ENCODE measurements around the gene RBKS. TPM values are rescaled to one million over a fixed set of nuclear protein-coding genes. Genes with fewer than 3 reads are reported as not detected.
A peak's percentile ranks its signal among the peaks of the same experiment; 100 is the strongest.

The RBKS gene
- total and polyA plus RNA-seq, 5 donors from 2014 or later, result 3.7 to 25.3 (median 4.0) TPM

- Mint-ChIP-seq H3K36me3 (peaks cover 5% of the 10 kb centered on the region), H3K4me3 (no peak overlapping the region), H3K27me3 (no peaks in the 10 kb centered on the region), H3K27ac (no peak overlapping the region), H3K4me1 (peaks cover 0 to 4% (median 0%) of the 10 kb centered on the region in 4 donors), H3K9me3 (peaks cover 0 to 11% (median 0%) of the 10 kb centered on the region in 7 donors)
- ATAC-seq (ENCODE audit: low read depth in 2 of 2) (no peak), DNase-seq (no peak)
- Histone ChIP-seq H3K27ac (ENCODE audit: insufficient read depth, low read length, poor library complexity, severe bottlenecking) (no peak overlapping the region), H3K9me3 (ENCODE audit: control insufficient read depth in 2 of 2, low read length in 2 of 2) (peaks cover 2 to 6% of the 10 kb centered on the region in 2 experiments), H3K27me3 (ENCODE audit: control insufficient read depth, insufficient read depth, low read length) (no peaks in the 10 kb centered on the region), H3K4me1 (ENCODE audit: control insufficient read depth, insufficient read depth, low read length, poor library complexity, severe bottlenecking) (no peaks in the 10 kb centered on the region), H3K36me3 (ENCODE audit: control insufficient read depth, insufficient read depth, low read length) (no peaks in the 10 kb centered on the region), H3K4me3 (ENCODE audit: low read depth, low read length) (no peak overlapping the region)
These were observed 33.2 kb downstream of the RBKS start for GRCh38 chr2:27856956-27857355.

DNA sequence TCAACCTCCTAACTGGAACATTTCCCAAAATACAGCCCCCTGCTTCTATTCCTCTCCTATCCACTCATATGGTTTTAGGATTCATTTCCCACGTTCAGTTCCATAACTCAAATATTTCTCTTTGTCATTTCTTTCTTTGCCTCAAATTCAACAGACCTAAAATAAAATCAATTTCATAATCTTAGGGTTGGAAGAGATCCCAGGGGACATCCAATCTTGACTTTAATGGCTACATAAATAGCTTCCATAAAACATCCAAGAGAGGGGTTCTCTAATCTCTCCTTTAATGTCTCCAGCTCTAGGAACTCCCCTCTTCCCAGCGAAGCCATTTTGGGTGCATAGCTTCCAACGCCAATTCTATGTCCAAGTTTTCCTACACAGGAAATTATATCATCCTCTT lies 33.8 kb downstream of the RBKS start:
- Mint-ChIP-seq H3K27ac (no peak overlapping the region), H3K9me3 (peaks cover 0 to 11% (median 0%) of the 10 kb centered on the region in 7 donors)

DNA sequence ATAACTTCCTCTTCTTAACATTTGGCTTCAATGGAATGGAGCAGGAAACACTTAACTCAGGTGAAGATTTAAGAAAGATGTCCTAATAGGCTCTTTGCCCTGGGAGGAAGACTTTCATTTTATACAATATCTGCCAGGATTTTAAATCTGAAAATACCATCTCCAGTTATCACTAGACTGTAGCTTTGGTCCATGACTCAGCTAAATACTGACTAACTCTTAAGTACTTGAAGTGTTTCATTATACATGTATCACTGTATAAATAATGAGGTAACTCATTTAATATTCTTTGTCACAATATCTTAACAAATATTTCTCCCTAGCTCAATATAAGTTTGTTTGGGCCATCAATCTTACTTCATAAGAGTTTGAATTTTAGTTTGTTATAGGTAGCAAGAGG lies 34.7 kb downstream of the RBKS start:
- H3K9me3 ChIP-seq (ENCODE audit: control insufficient read depth in 2 of 2, low read length in 2 of 2), result peaks cover 2 to 6% of the 10 kb centered on the region in 2 experiments
- no peaks in the 10 kb centered on the region for H3K36me3 ChIP-seq (ENCODE audit: control insufficient read depth, insufficient read depth, low read length)
- Mint-ChIP-seq H3K27me3 (no peaks in the 10 kb centered on the region), H3K9me3 (peaks cover 0 to 11% (median 0%) of the 10 kb centered on the region in 7 donors), H3K36me3 (peaks cover 5% of the 10 kb centered on the region), H3K4me1 (peaks cover 0 to 4% (median under 1%) of the 10 kb centered on the region in 4 donors), H3K27ac (no peak overlapping the region), H3K4me3 (no peak overlapping the region)
- DNase-seq (peak in 1 of 3 donors; percentile 20), ATAC-seq (ENCODE audit: low read depth in 2 of 2) (no peak)
- H3K4me3 ChIP-seq (ENCODE audit: low read depth, low read length), result no peak overlapping the region
- H3K27me3 ChIP-seq (ENCODE audit: control insufficient read depth, insufficient read depth, low read length), result no peaks in the 10 kb centered on the region
- no peak overlapping the region for H3K27ac ChIP-seq (ENCODE audit: insufficient read depth, low read length, poor library complexity, severe bottlenecking)
- no peaks in the 10 kb centered on the region for H3K4me1 ChIP-seq (ENCODE audit: control insufficient read depth, insufficient read depth, low read length, poor library complexity, severe bottlenecking)

More for the DNA sequence above, 33.8 kb downstream of the RBKS start:
- peaks cover 5% of the 10 kb centered on the region for H3K36me3 Mint-ChIP-seq
- peaks cover 0 to 4% (median 0%) of the 10 kb centered on the region in 4 donors for H3K4me1 Mint-ChIP-seq
- Histone ChIP-seq H3K9me3 (ENCODE audit: control insufficient read depth in 2 of 2, low read length in 2 of 2) (peaks cover 2 to 6% of the 10 kb centered on the region in 2 experiments), H3K36me3 (ENCODE audit: control insufficient read depth, insufficient read depth, low read length) (no peaks in the 10 kb centered on the region), H3K4me1 (ENCODE audit: control insufficient read depth, insufficient read depth, low read length, poor library complexity, severe bottlenecking) (no peaks in the 10 kb centered on the region), H3K27ac (ENCODE audit: insufficient read depth, low read length, poor library complexity, severe bottlenecking) (no peak overlapping the region), H3K27me3 (ENCODE audit: control insufficient read depth, insufficient read depth, low read length) (no peaks in the 10 kb centered on the region), H3K4me3 (ENCODE audit: low read depth, low read length) (no peak overlapping the region)
- no peaks in the 10 kb centered on the region for H3K27me3 Mint-ChIP-seq
- H3K4me3 Mint-ChIP-seq, result no peak overlapping the region
- ATAC-seq (ENCODE audit: low read depth in 2 of 2) (no peak), DNase-seq (no peak)

DNA sequence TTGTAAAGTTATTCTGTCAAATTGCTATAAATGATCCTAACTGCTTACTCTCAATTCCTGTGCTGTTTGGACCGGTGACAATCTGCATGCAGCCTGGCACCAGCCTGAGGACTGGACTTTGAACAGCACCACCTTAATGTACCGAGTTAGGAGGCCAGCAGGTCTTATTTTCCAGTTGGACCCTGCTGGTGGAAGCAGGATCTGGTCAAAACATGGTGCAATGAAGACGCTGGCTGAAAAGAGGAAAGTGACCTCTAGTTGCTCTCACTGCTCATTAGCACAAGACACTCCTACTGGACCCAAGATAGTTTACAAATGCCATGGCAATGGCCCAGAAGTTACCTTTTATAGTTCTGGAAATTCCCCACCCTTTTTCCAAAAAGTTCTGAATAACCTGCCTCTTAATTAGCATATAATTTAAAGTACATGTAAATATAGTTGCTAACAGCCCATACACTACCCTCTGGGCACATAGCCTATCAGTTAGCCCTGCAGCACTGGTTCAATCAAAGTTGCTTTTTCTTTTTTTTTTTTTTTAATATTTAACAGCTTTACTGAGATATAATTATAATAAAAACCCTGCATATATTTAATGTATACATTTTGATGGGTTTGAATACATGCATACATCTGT lies 35.8 kb downstream of the RBKS start:
- H3K4me3 ChIP-seq (ENCODE audit: low read depth, low read length), result no peak overlapping the region
- Mint-ChIP-seq H3K9me3 (peaks cover 0 to 11% (median 0%) of the 10 kb centered on the region in 7 donors), H3K4me1 (peaks cover 0 to 5% (median 0%) of the 10 kb centered on the region in 4 donors), H3K27me3 (no peaks in the 10 kb centered on the region), H3K4me3 (no peak overlapping the region), H3K27ac (no peak overlapping the region), H3K36me3 (peaks cover 5% of the 10 kb centered on the region)
- no peaks in the 10 kb centered on the region for H3K4me1 ChIP-seq (ENCODE audit: control insufficient read depth, insufficient read depth, low read length, poor library complexity, severe bottlenecking)
- no peak overlapping the region for H3K27ac ChIP-seq (ENCODE audit: insufficient read depth, low read length, poor library complexity, severe bottlenecking)
- H3K36me3 ChIP-seq (ENCODE audit: control insufficient read depth, insufficient read depth, low read length), result no peaks in the 10 kb centered on the region
- peaks cover 2 to 6% of the 10 kb centered on the region in 2 experiments for H3K9me3 ChIP-seq (ENCODE audit: control insufficient read depth in 2 of 2, low read length in 2 of 2)
- no peak for DNase-seq
- no peaks in the 10 kb centered on the region for H3K27me3 ChIP-seq (ENCODE audit: control insufficient read depth, insufficient read depth, low read length)
- ATAC-seq (ENCODE audit: low read depth in 2 of 2), result no peak

DNA sequence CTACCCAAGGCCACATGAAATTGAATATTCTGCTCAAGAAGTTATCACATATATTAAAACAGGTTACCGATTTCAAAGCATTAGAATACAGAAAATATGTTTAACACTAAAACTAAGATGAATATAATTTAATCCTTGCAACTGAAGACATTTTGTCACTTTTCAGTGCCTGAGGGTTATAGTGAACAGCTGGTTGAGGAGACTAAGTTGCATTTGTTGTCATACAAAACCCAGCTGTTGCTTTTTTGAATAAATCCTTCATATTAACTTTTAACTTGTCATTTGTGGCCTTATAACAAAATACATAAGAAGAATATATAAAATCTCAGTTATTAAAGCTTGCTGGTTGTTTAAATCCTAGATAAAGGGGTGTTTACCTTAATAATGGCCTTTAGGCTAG lies 37.5 kb downstream of the RBKS start:
- no peaks in the 10 kb centered on the region for H3K4me1 ChIP-seq (ENCODE audit: control insufficient read depth, insufficient read depth, low read length, poor library complexity, severe bottlenecking)
- DNase-seq (no peak), ATAC-seq (ENCODE audit: low read depth in 2 of 2) (no peak)
- no peak overlapping the region for H3K27ac ChIP-seq (ENCODE audit: insufficient read depth, low read length, poor library complexity, severe bottlenecking)
- Mint-ChIP-seq H3K9me3 (peaks cover 0 to 6% (median 0%) of the 10 kb centered on the region in 7 donors), H3K4me1 (peaks cover 0 to 5% (median 0%) of the 10 kb centered on the region in 4 donors), H3K4me3 (no peak overlapping the region), H3K36me3 (peaks cover 5% of the 10 kb centered on the region), H3K27ac (no peak overlapping the region), H3K27me3 (no peaks in the 10 kb centered on the region)
- H3K27me3 ChIP-seq (ENCODE audit: control insufficient read depth, insufficient read depth, low read length), result no peaks in the 10 kb centered on the region
- peaks cover 1% of the 10 kb centered on the region in 2 experiments for H3K9me3 ChIP-seq (ENCODE audit: control insufficient read depth in 2 of 2, low read length in 2 of 2)
- no peaks in the 10 kb centered on the region for H3K36me3 ChIP-seq (ENCODE audit: control insufficient read depth, insufficient read depth, low read length)
- no peak overlapping the region for H3K4me3 ChIP-seq (ENCODE audit: low read depth, low read length)

GRCh38 chr2:27849558-27850205 lies 40.5 kb downstream of the RBKS start:
- H3K27ac Mint-ChIP-seq, result peak overlapping the region in 1 of 3 donors; percentile 6
- H3K27me3 ChIP-seq (ENCODE audit: control insufficient read depth, insufficient read depth, low read length), result no peaks in the 10 kb centered on the region
- DNase-seq (no peak), ATAC-seq (ENCODE audit: low read depth in 2 of 2) (no peak)
- no peaks in the 10 kb centered on the region for H3K4me1 ChIP-seq (ENCODE audit: control insufficient read depth, insufficient read depth, low read length, poor library complexity, severe bottlenecking)
- H3K4me1 Mint-ChIP-seq, result peaks cover 0 to 5% (median 0%) of the 10 kb centered on the region in 4 donors
- H3K9me3 Mint-ChIP-seq, result no peaks in the 10 kb centered on the region
- no peak overlapping the region for H3K4me3 ChIP-seq (ENCODE audit: low read depth, low read length)
- no peaks in the 10 kb centered on the region for H3K36me3 Mint-ChIP-seq
- H3K27me3 Mint-ChIP-seq, result no peaks in the 10 kb centered on the region
- no peak overlapping the region for H3K4me3 Mint-ChIP-seq
- no peaks in the 10 kb centered on the region for H3K9me3 ChIP-seq (ENCODE audit: control insufficient read depth in 2 of 2, low read length in 2 of 2)
- H3K27ac ChIP-seq (ENCODE audit: insufficient read depth, low read length, poor library complexity, severe bottlenecking), result no peak overlapping the region
- H3K36me3 ChIP-seq (ENCODE audit: control insufficient read depth, insufficient read depth, low read length), result no peaks in the 10 kb centered on the region

- Histone ChIP-seq H3K9me3 (ENCODE audit: control insufficient read depth in 2 of 2, low read length in 2 of 2) (no peaks in the 10 kb centered on the region), H3K4me1 (ENCODE audit: control insufficient read depth, insufficient read depth, low read length, poor library complexity, severe bottlenecking) (no peaks in the 10 kb centered on the region), H3K27ac (ENCODE audit: insufficient read depth, low read length, poor library complexity, severe bottlenecking) (no peak overlapping the region), H3K4me3 (ENCODE audit: low read depth, low read length) (no peak overlapping the region), H3K36me3 (ENCODE audit: control insufficient read depth, insufficient read depth, low read length) (no peaks in the 10 kb centered on the region), H3K27me3 (ENCODE audit: control insufficient read depth, insufficient read depth, low read length) (no peaks in the 10 kb centered on the region)
- Mint-ChIP-seq H3K9me3 (no peaks in the 10 kb centered on the region), H3K36me3 (no peaks in the 10 kb centered on the region), H3K4me1 (peaks cover 0 to 5% (median 0%) of the 10 kb centered on the region in 4 donors), H3K27ac (no peak overlapping the region), H3K27me3 (no peaks in the 10 kb centered on the region), H3K4me3 (no peak overlapping the region)
- DNase-seq (no peak), ATAC-seq (ENCODE audit: low read depth in 2 of 2) (no peak)
These were observed 42.9 kb downstream of the RBKS start for GRCh38 chr2:27847333-27847732.

Measured in CD4-positive, CD25-positive, alpha-beta regulatory T cell (primary cell).